GM20000 (cell line): ENCODE data around the gene SYTL3.

Source experiments
- DNase-seq: peaks from one replicate; pipeline ENCODE4 v3.0.0; 2012; ENCODE audit warnings: low spot score
- CTCF ChIP-seq: IDR thresholded peaks from 2 replicates; pipeline ENCODE4 v1.5.1; 2012; ENCODE audit warnings: mild to moderate bottlenecking, control low read depth; ENCODE audit errors: extremely low read depth, missing control alignments

Gene SYTL3

GRCh38 chr6:158780988-158781691 is 131.3 kb downstream of the SYTL3 start:
- no peak for DNase-seq
- TF ChIP-seq CTCF: no peak

GRCh38 chr6:158781692-158782373 is 132.0 kb downstream of the SYTL3 start:
- no peak for DNase-seq
- no peak for TF ChIP-seq CTCF

- TF ChIP-seq CTCF: no peak
- no peak for DNase-seq
Observed at GRCh38 chr6:158782432-158783166, 132.7 kb downstream of the SYTL3 start.

GRCh38 chr6:158783167-158783450 is 133.3 kb downstream of the SYTL3 start:
- DNase-seq: no peak
- TF ChIP-seq CTCF: no peak

- TF ChIP-seq CTCF: no peak
- no peak for DNase-seq
Observed at GRCh38 chr6:158783851-158784250, 134.0 kb downstream of the SYTL3 start.

GRCh38 chr6:158784505-158784904 is 134.7 kb downstream of the SYTL3 start:
- no peak for DNase-seq
- TF ChIP-seq CTCF: no peak

GRCh38 chr6:158785036-158785435 is 135.2 kb downstream of the SYTL3 start:
- no peak for DNase-seq
- TF ChIP-seq CTCF: no peak
